Prostate gland (tissue), 2 donors: ENCODE data around the gene SPRR5.

Source experiments
- CTCF ChIP-seq, 4 experiments: fragments of 200-600 bp in 2 of 4; fragments of 450-650 bp in 2 of 4; sonication (generic) in 2 of 4; IDR thresholded peaks; 1 replicate in 3 of 4; 2 replicates in 1 of 4; pipeline ENCODE4 v1.5.1; 2016 to 2019; ENCODE audit warnings: antibody characterized with exemption in 4 of 4, mild to moderate bottlenecking in 2 of 4, moderate library complexity in 2 of 4
- POLR2A ChIP-seq: fragments of 450-650 bp; IDR thresholded peaks from one replicate; pipeline ENCODE4 v1.6.1; 2016; ENCODE audit warnings: antibody characterized with exemption, mild to moderate bottlenecking
- POLR2AphosphoS5 ChIP-seq: sonication (generic); formaldehyde crosslinking; IDR thresholded peaks from one replicate; pipeline ENCODE4 v1.6.1; 2017; ENCODE audit warnings: antibody characterized with exemption

- no peak for TF ChIP-seq POLR2A
- no peak for TF ChIP-seq POLR2AphosphoS5
- no peak for TF ChIP-seq CTCF (IDR thresholded peaks at IDR 0.05)
These were observed 13.8 kb upstream of the SPRR5 start for GRCh38 chr1:152933196-152933595.
